Neural progenitor cell (in vitro differentiated cells): ENCODE data around the gene TSPAN18.

Experiments
- CTCF ChIP-seq: fragments of 200-600 bp; sonication (generic); IDR thresholded peaks from 2 replicates; pipeline ENCODE4 v1.5.1; 2017; ENCODE audit warnings: antibody characterized with exemption, mild to moderate bottlenecking
- EZH2 ChIP-seq: fragments of 200-600 bp; sonication (generic); IDR thresholded peaks from 2 replicates; pipeline ENCODE4 v1.6.1; 2017; ENCODE audit warnings: antibody characterized with exemption, mild to moderate bottlenecking, moderate library complexity

GRCh38 chr11:44934110-44934509, 207.3 kb downstream of the TSPAN18 start:
- TF ChIP-seq CTCF (no peak), EZH2 (no peak)
